ENCODE results near the gene DOK6. TPM values are rescaled to one million over a fixed set of nuclear protein-coding genes. Genes with fewer than 3 reads are reported as not detected.

DOK6 gene
- polyA plus RNA-seq, 12 donors = 2.7 to 5.2 (median 3.7) TPM; not detected in 1

- DNase-seq = no peak
These were observed 13.5 kb downstream of the DOK6 start for GRCh38 chr18:69414184-69414583.

- no peak for DNase-seq
These were observed 32.2 kb downstream of the DOK6 start for GRCh38 chr18:69432847-69433246.

GRCh38 chr18:69435000-69435399, 34.3 kb downstream of the DOK6 start:
- no peak for DNase-seq

- no peak for DNase-seq
These were observed 43.5 kb downstream of the DOK6 start for GRCh38 chr18:69444221-69444620.

GRCh38 chr18:69447886-69448285, 47.2 kb downstream of the DOK6 start:
- DNase-seq = no peak

GRCh38 chr18:69455125-69455524, 54.4 kb downstream of the DOK6 start:
- no peak for DNase-seq

GRCh38 chr18:69469444-69469919, 68.8 kb downstream of the DOK6 start:
- no peak for DNase-seq

- no peak for DNase-seq
These were observed 79.8 kb downstream of the DOK6 start for GRCh38 chr18:69480460-69480859.

GRCh38 chr18:69483574-69483973, 82.9 kb downstream of the DOK6 start:
- no peak for DNase-seq

GRCh38 chr18:69484699-69485396, 84.2 kb downstream of the DOK6 start:
- no peak for DNase-seq

- DNase-seq = no peak
These were observed 87.1 kb downstream of the DOK6 start for GRCh38 chr18:69487488-69488394.

- DNase-seq = no peak
These were observed 89.4 kb downstream of the DOK6 start for GRCh38 chr18:69490072-69490471.

GRCh38 chr18:69490813-69491212, 90.1 kb downstream of the DOK6 start:
- no peak for DNase-seq

- DNase-seq = no peak
These were observed 90.9 kb downstream of the DOK6 start for GRCh38 chr18:69491576-69491975.

GRCh38 chr18:69492861-69493260, 92.2 kb downstream of the DOK6 start:
- no peak for DNase-seq

- no peak for DNase-seq
These were observed 94.2 kb downstream of the DOK6 start for GRCh38 chr18:69494841-69495240.

- no peak for DNase-seq
These were observed 94.7 kb downstream of the DOK6 start for GRCh38 chr18:69495338-69495737.

GRCh38 chr18:69495841-69496533, 95.3 kb downstream of the DOK6 start:
- DNase-seq = no peak

- DNase-seq = no peak
These were observed 118.3 kb downstream of the DOK6 start for GRCh38 chr18:69518989-69519388.

GRCh38 chr18:69523582-69523981, 122.9 kb downstream of the DOK6 start:
- no peak for DNase-seq

GRCh38 chr18:69528435-69528834, 127.7 kb downstream of the DOK6 start:
- DNase-seq = no peak

- DNase-seq = no peak
These were observed 128.5 kb downstream of the DOK6 start for GRCh38 chr18:69529151-69529550.
